Duodenal mucosa (tissue), 2 donors: ENCODE data around the gene ARHGEF40.

Experiments
- H3K27ac ChIP-seq: one replicate; pipeline ENCODE4 v1.7.0; 2013; ENCODE audit warnings: low read depth, low read length
- H3K27me3 ChIP-seq, 2 donors: one replicate each; pipeline ENCODE4 v1.7.0; 2013; ENCODE audit warnings: low read length in 2 of 2, control low read depth in 1 of 2; ENCODE audit not compliant: insufficient read depth in 2 of 2, control insufficient read depth in 1 of 2
- H3K36me3 ChIP-seq, 2 donors: one replicate each; pipeline ENCODE4 v1.7.0; 2013; ENCODE audit warnings: low read length in 2 of 2, control low read depth in 1 of 2; ENCODE audit not compliant: insufficient read depth in 2 of 2, control insufficient read depth in 1 of 2
- H3K4me1 ChIP-seq, 2 donors: one replicate each; pipeline ENCODE4 v1.7.0; 2013; ENCODE audit warnings: low read length in 2 of 2, control low read depth in 1 of 2; ENCODE audit not compliant: insufficient read depth in 2 of 2, control insufficient read depth in 1 of 2
- H3K4me3 ChIP-seq, 2 donors: one replicate each; pipeline ENCODE4 v1.7.0; 2013; ENCODE audit warnings: low read length in 2 of 2, low read depth in 1 of 2
- H3K9ac ChIP-seq, 2 donors: one replicate each; pipeline ENCODE4 v1.7.0; 2013; ENCODE audit warnings: low read length in 2 of 2, low read depth in 1 of 2
- H3K9me3 ChIP-seq, 2 donors: one replicate each; pipeline ENCODE4 v1.7.0; 2013; ENCODE audit warnings: low read length in 2 of 2, control low read depth in 1 of 2; ENCODE audit not compliant: control insufficient read depth in 1 of 2

ARHGEF40 gene

GRCh38 chr14:21059842-21060613, 10.1 kb upstream of the ARHGEF40 start:
- Histone ChIP-seq H3K27ac (no peak overlapping the region), H3K4me3 (peak overlapping the region in 1 of 2 donors; percentile 13), H3K9ac (no peak overlapping the region), H3K27me3 (no peaks in the 10 kb centered on the region), H3K4me1 (peaks cover 20 to 23% of the 10 kb centered on the region in 2 donors), H3K36me3 (no peaks in the 10 kb centered on the region), H3K9me3 (no peaks in the 10 kb centered on the region)

- Histone ChIP-seq H3K4me3 (peak overlapping the region in 1 of 2 donors; percentile 13), H3K27ac (no peak overlapping the region)
Measured at GRCh38 chr14:21060614-21061346, 9.3 kb upstream of the ARHGEF40 start.

GRCh38 chr14:21061347-21061668, 8.8 kb upstream of the ARHGEF40 start:
- Histone ChIP-seq H3K27me3 (no peaks in the 10 kb centered on the region), H3K4me3 (no peak overlapping the region), H3K9ac (no peak overlapping the region), H3K4me1 (peaks cover 13% of the 10 kb centered on the region in 2 donors), H3K36me3 (no peaks in the 10 kb centered on the region), H3K27ac (no peak overlapping the region), H3K9me3 (no peaks in the 10 kb centered on the region)

More at GRCh38 chr14:21060614-21061346, 9.3 kb upstream of the ARHGEF40 start:
- Histone ChIP-seq H3K36me3 (no peaks in the 10 kb centered on the region), H3K9ac (no peak overlapping the region), H3K27me3 (no peaks in the 10 kb centered on the region), H3K4me1 (peaks cover 14 to 16% of the 10 kb centered on the region in 2 donors), H3K9me3 (no peaks in the 10 kb centered on the region)

- Histone ChIP-seq H3K9me3 (no peaks in the 10 kb centered on the region), H3K27ac (no peak overlapping the region), H3K9ac (no peak overlapping the region)
Measured at GRCh38 chr14:21063479-21063878, 6.6 kb upstream of the ARHGEF40 start.

GRCh38 chr14:21066882-21067502, 3.1 kb upstream of the ARHGEF40 start:
- Histone ChIP-seq H3K4me3 (no peak overlapping the region), H3K4me1 (peaks cover 16 to 21% of the 10 kb centered on the region in 2 donors), H3K9ac (no peak overlapping the region), H3K9me3 (no peaks in the 10 kb centered on the region), H3K27me3 (peaks cover 0 to 10% of the 10 kb centered on the region in 2 donors), H3K27ac (no peak overlapping the region), H3K36me3 (no peaks in the 10 kb centered on the region)

More at GRCh38 chr14:21063479-21063878, 6.6 kb upstream of the ARHGEF40 start:
- Histone ChIP-seq H3K27me3 (no peaks in the 10 kb centered on the region), H3K36me3 (no peaks in the 10 kb centered on the region), H3K4me1 (peaks cover 8 to 10% of the 10 kb centered on the region in 2 donors), H3K4me3 (no peak overlapping the region)

- H3K9ac ChIP-seq: peak overlapping the region; percentile 19 to 63
- peaks cover 29 to 32% of the 10 kb centered on the region in 2 donors for H3K4me1 ChIP-seq
- peaks cover 0 to 10% of the 10 kb centered on the region in 2 donors for H3K27me3 ChIP-seq
- peak overlapping the region; percentile 81 to 94 for H3K4me3 ChIP-seq
- H3K27ac ChIP-seq: no peak overlapping the region
- no peaks in the 10 kb centered on the region for H3K9me3 ChIP-seq
- H3K36me3 ChIP-seq: no peaks in the 10 kb centered on the region
Measured at GRCh38 chr14:21068521-21069387, 1.4 kb upstream of the ARHGEF40 start.

GRCh38 chr14:21069388-21070082, 569 bp upstream of the ARHGEF40 start:
- Histone ChIP-seq H3K9ac (peak overlapping the region; percentile 19 to 63), H3K4me1 (peaks cover 29 to 32% of the 10 kb centered on the region in 2 donors), H3K27ac (peak overlapping the region; percentile 43), H3K4me3 (peak overlapping the region; percentile 81 to 94), H3K27me3 (peaks cover 0 to 10% of the 10 kb centered on the region in 2 donors), H3K9me3 (no peaks in the 10 kb centered on the region), H3K36me3 (no peaks in the 10 kb centered on the region)

GRCh38 chr14:21070610-21071224, 613 bp downstream of the ARHGEF40 start:
- no peaks in the 10 kb centered on the region for H3K9me3 ChIP-seq
- H3K4me3 ChIP-seq: peak overlapping the region; percentile 81 to 94
- H3K4me1 ChIP-seq: peaks cover 29 to 32% of the 10 kb centered on the region in 2 donors
- H3K27me3 ChIP-seq: peaks cover 0 to 10% of the 10 kb centered on the region in 2 donors
- H3K9ac ChIP-seq: peak overlapping the region; percentile 77 to 90
- H3K36me3 ChIP-seq: peaks cover under 1 to 8% of the 10 kb centered on the region in 2 donors
- H3K27ac ChIP-seq: peak overlapping the region; percentile 74
